Stimulated activated CD8-positive, alpha-beta memory T cell treated with anti-CD3 and anti-CD28 coated beads, Interleukin-4, amount 100 ng/mL, for 24 hours (primary cell): ENCODE data around the gene CFAP99.
"Not testable (repeated sequence)": the region's sequence is repeated elsewhere in the genome, so short reads cannot be mapped to it uniquely, and the experiment has no call there.

Source experiments
- DNase-seq: peaks from one replicate; pipeline ENCODE4 v3.0.0-alpha.2; 2020; ENCODE audit warnings: low read depth

The CFAP99 gene

GRCh38 chr4:2449051-2449450 is 30.3 kb downstream of the CFAP99 start:
- no peak for DNase-seq

- no peak for DNase-seq
Observed at GRCh38 chr4:2449511-2450392, 31.0 kb downstream of the CFAP99 start.

- no peak for DNase-seq
Observed at GRCh38 chr4:2450394-2451035, 31.8 kb downstream of the CFAP99 start.

- no peak for DNase-seq
Observed at GRCh38 chr4:2451036-2451520, 32.3 kb downstream of the CFAP99 start.

GRCh38 chr4:2451821-2452785 is 33.3 kb downstream of the CFAP99 start:
- DNase-seq, result no peak

- no peak for DNase-seq
Observed at GRCh38 chr4:2457481-2458295, 38.9 kb downstream of the CFAP99 start.

GRCh38 chr4:2458546-2459491 is 40.1 kb downstream of the CFAP99 start:
- no peak for DNase-seq

GRCh38 chr4:2459589-2460349 is 41.0 kb downstream of the CFAP99 start:
- no peak for DNase-seq

- DNase-seq, result no peak
Observed at GRCh38 chr4:2461246-2461960, 42.6 kb downstream of the CFAP99 start.

- peak; percentile 54 for DNase-seq
Observed at GRCh38 chr4:2462218-2462991, 43.6 kb downstream of the CFAP99 start.

GRCh38 chr4:2462992-2463762 is 44.4 kb downstream of the CFAP99 start:
- DNase-seq, result no peak

GRCh38 chr4:2465032-2465431 is 46.3 kb downstream of the CFAP99 start:
- DNase-seq, result no peak

GRCh38 chr4:2465544-2465943 is 46.8 kb downstream of the CFAP99 start:
- DNase-seq, result not testable (repeated sequence)

- DNase-seq, result peak; percentile 90
Observed at GRCh38 chr4:2468456-2469191, 49.9 kb downstream of the CFAP99 start, which contains the start of gene RNF4. RNF4 (plus strand) TSS chr4:2469106; CDS start chr4:2490494, 21,388 bp downstream.

- DNase-seq, result peak; percentile 65
Observed at GRCh38 chr4:2469192-2469984, 50.6 kb downstream of the CFAP99 start.
